HepG2 (cell line): Measurements from ENCODE around the gene SLC4A7. TPM values are rescaled to one million over a fixed set of nuclear protein-coding genes. Genes with fewer than 3 reads are reported as not detected.

Experiments
- ATAC-seq: fragments of 200-7000 bp; cut with Tn5 transposase; 3 replicates; pipeline ENCODE4 v1.9.1; 2020; ENCODE audit warnings: mild to moderate bottlenecking, moderate library complexity
- BruUV-seq: library from RNA; stranded (reverse); fragments of 400-500 nt; replicated peaks from 2 replicates; lab custom pipeline; 2021; lab: Mats Ljungman, UMichigan
- CTCF ChIA-PET: fragments of 300-600 bp; formaldehyde crosslinking; extraction: SDS; loops from one replicate; lab custom pipeline; 2021; ENCODE audit warnings: low total read pairs, inconsistent platforms, low intra/inter-chr PET ratio; lab: Yijun Ruan, JAX
- POLR2A ChIA-PET: fragments of 350-600 bp; sonication (Branson Sonifier 250); formaldehyde crosslinking; loops from one replicate; lab custom pipeline; 2020; ENCODE audit warnings: antibody characterized with exemption, inconsistent platforms; lab: Yijun Ruan, JAX
- DNase-seq: peaks from one replicate; pipeline ENCODE4 v3.0.0-alpha.2; 2015; ENCODE audit warnings: low spot score
- FAIRE-seq: peaks from 3 replicates; lab custom pipeline; 2011; peaks lifted over from hg19 to GRCh38; lab: Jason Lieb, UNC
- H2AFZ ChIP-seq: one replicate; pipeline ENCODE4 v1.6.1; 2011; ENCODE audit warnings: low read length, inconsistent platforms
- H3K27ac ChIP-seq: fragments of 300-600 bp; 3 replicates; pipeline ENCODE4 v1.8.0; 2011; ENCODE audit warnings: mixed run types, mild to moderate bottlenecking, mixed read lengths, low read length, inconsistent platforms; ENCODE audit not compliant: insufficient read depth; ENCODE audit errors: extremely low read length
- H3K27me3 ChIP-seq, 2 experiments: fragments of 200-600 bp in 1 of 2; 2 replicates in 1 of 2; 3 replicates in 1 of 2; pipeline versions ENCODE4 v1.6.0 to v1.8.0; 2011; ENCODE audit warnings: low read length in 2 of 2, mild to moderate bottlenecking in 2 of 2, moderate library complexity in 2 of 2, inconsistent platforms in 1 of 2; ENCODE audit not compliant: insufficient read depth in 2 of 2, control insufficient read depth in 1 of 2
- H3K36me3 ChIP-seq, 2 experiments: fragments of 200-600 bp in 1 of 2; replicated peaks in 1 of 2; 2 replicates in 1 of 2; 3 replicates in 1 of 2; pipeline versions ENCODE4 v1.5.1 to v1.8.0; 2011; ENCODE audit warnings: low read length in 2 of 2, inconsistent platforms in 1 of 2; ENCODE audit not compliant: insufficient read depth in 2 of 2, control insufficient read depth in 1 of 2
- H3K4me1 ChIP-seq: 2 replicates; pipeline ENCODE4 v1.5.1; 2012; ENCODE audit warnings: low read length, inconsistent platforms; ENCODE audit not compliant: insufficient read depth
- H3K4me2 ChIP-seq: 2 replicates; pipeline ENCODE4 v1.6.0; 2011; ENCODE audit warnings: low read depth, low read length, inconsistent platforms
- H3K4me3 ChIP-seq, 3 experiments: fragments of 200-600 bp in 1 of 3; sonication (generic), shearing (Covaris generic) in 1 of 3; replicated peaks in 1 of 3; 2 replicates each; pipeline ENCODE4 v1.5.1; 2011 to 2016; ENCODE audit warnings: low read length in 3 of 3, inconsistent platforms in 2 of 3, low read depth in 2 of 3, mild to moderate bottlenecking in 2 of 3, control low read depth in 1 of 3, mixed read lengths in 1 of 3; ENCODE audit not compliant: insufficient read depth in 1 of 3
- H3K79me2 ChIP-seq: one replicate; pipeline ENCODE4 v1.6.1; 2011; ENCODE audit warnings: low read length, inconsistent platforms; ENCODE audit not compliant: insufficient read depth
- H3K9ac ChIP-seq: 2 replicates; pipeline ENCODE4 v1.6.0; 2011; ENCODE audit warnings: mild to moderate bottlenecking, low read depth, low read length, inconsistent platforms; ENCODE audit not compliant: insufficient read depth
- H3K9me3 ChIP-seq: 2 replicates; pipeline ENCODE4 v1.5.1; 2012; ENCODE audit warnings: mild to moderate bottlenecking, low read length
- H4K20me1 ChIP-seq: 2 replicates; pipeline ENCODE4 v1.6.0; 2011; ENCODE audit warnings: inconsistent platforms, mild to moderate bottlenecking, low read length, moderate library complexity; ENCODE audit not compliant: insufficient read depth
- FOXO1 ChIP-seq: sonication (generic); formaldehyde crosslinking; IDR thresholded peaks from 2 replicates; pipeline ENCODE4 v1.4.0; 2020; ENCODE audit warnings: missing genetic modification reagents
- KAT7 ChIP-seq: IDR thresholded peaks from 2 replicates; pipeline ENCODE4 v1.6.1; 2018; ENCODE audit warnings: borderline replicate concordance, missing compliant biosample characterization
- KLF12 ChIP-seq: sonication (generic); formaldehyde crosslinking; IDR thresholded peaks from 2 replicates; pipeline ENCODE4 v1.4.0; 2020; ENCODE audit warnings: missing genetic modification reagents, borderline replicate concordance
- MAFK ChIP-seq, 2 experiments: IDR thresholded peaks in 1 of 2; conservative IDR thresholded peaks in 1 of 2; 2 replicates each; pipeline ENCODE4 v1.6.1; 2011; ENCODE audit warnings: improper control_type of control experiment in 2 of 2, low read length in 2 of 2
- NFKB2 ChIP-seq: sonication (generic); formaldehyde crosslinking; IDR thresholded peaks from 2 replicates; pipeline ENCODE4 v1.4.0; 2020; ENCODE audit warnings: missing genetic modification reagents, borderline replicate concordance
- PAX8 ChIP-seq: sonication (generic); formaldehyde crosslinking; IDR thresholded peaks from 2 replicates; pipeline ENCODE4 v1.8.0; 2022; ENCODE audit warnings: mild to moderate bottlenecking, missing genetic modification reagents, borderline replicate concordance
- PRMT3 ChIP-seq: sonication (generic); formaldehyde crosslinking; IDR thresholded peaks from 2 replicates; pipeline ENCODE4 v1.8.1; 2022; ENCODE audit warnings: low read depth, mild to moderate bottlenecking, moderate library complexity, missing genetic modification reagents, borderline replicate concordance
- ZC3H13 ChIP-seq: sonication (generic); formaldehyde crosslinking; IDR thresholded peaks from 2 replicates; pipeline ENCODE4 v1.8.1; 2023; ENCODE audit warnings: mild to moderate bottlenecking, missing genetic modification reagents, moderate library complexity
- ZNF256 ChIP-seq: sonication (generic); formaldehyde crosslinking; conservative IDR thresholded peaks from 2 replicates; pipeline ENCODE4 v1.4.0; 2020; ENCODE audit warnings: missing genetic modification reagents
- ZNF530 ChIP-seq: sonication (generic); formaldehyde crosslinking; IDR thresholded peaks from 2 replicates; pipeline ENCODE4 v1.5.0; 2020; ENCODE audit warnings: low read depth, mild to moderate bottlenecking, missing genetic modification reagents
- ZNF567 ChIP-seq: sonication (generic); formaldehyde crosslinking; IDR thresholded peaks from 2 replicates; pipeline ENCODE4 v1.8.1; 2023; ENCODE audit warnings: mild to moderate bottlenecking, missing genetic modification reagents, borderline replicate concordance
- ZNF644 ChIP-seq: IDR thresholded peaks from 2 replicates; pipeline ENCODE4 v1.6.1; 2016; ENCODE audit warnings: low read depth
- ZNF7 ChIP-seq: IDR thresholded peaks from 2 replicates; pipeline ENCODE4 v1.6.1; 2016; ENCODE audit warnings: missing biosample characterization, missing genetic modification reagents
- ZNF761 ChIP-seq: sonication (generic); formaldehyde crosslinking; conservative IDR thresholded peaks from 2 replicates; pipeline ENCODE4 v1.4.0; 2020; ENCODE audit warnings: mild to moderate bottlenecking, missing genetic modification reagents
- ZSCAN25 ChIP-seq: sonication (generic); formaldehyde crosslinking; IDR thresholded peaks from 2 replicates; pipeline ENCODE4 v1.8.0; 2022; ENCODE audit warnings: mild to moderate bottlenecking, missing genetic modification reagents
- WGBS: methylation state at CpG from one replicate; pipeline ENCODE4 v1.1.6; 2017; ENCODE audit warnings: low lambda C conversion rate; 5-methylcytosine and 5-hydroxymethylcytosine counted together
- in situ Hi-C: cut with HindIII; loops from 2 replicates; pipeline ENCODE4 v1.10.0; 2017; ENCODE audit warnings: low pct_unique_long_range_greater_than_20kb; ENCODE audit not compliant: extremely low pct_ligation_motif_present
- intact Hi-C: fragments of 100-400 bp; cut with micrococcal nuclease; formaldehyde crosslinking; loops from one replicate; pipeline ENCODE4 v1.10.0; 2022; ENCODE audit not compliant: unreplicated experiment
- polyA plus RNA-seq, 8 experiments: library from polyadenylated mRNA; depleted of rRNA in 3 of 8; stranded (reverse) in 7 of 8; unstranded in 1 of 8; fragments of >200 nt; fragmentation: Illumina TruSeq in 4 of 8; extraction: Trizol in 4 of 8; gene quantifications; 2 replicates each; pipeline versions ENCODE4 v1.2.1 to v1.2.3, GENCODE V29; 2011 to 2016; ENCODE audit warnings: low read depth in 4 of 8, missing spikeins in 1 of 8, mixed read lengths in 1 of 8; ENCODE audit not compliant: insufficient read depth in 1 of 8
- total RNA-seq, 5 experiments: library from RNA; depleted of rRNA; stranded (reverse); fragments of >200 nt; fragmentation: Illumina TruSeq; extraction: Trizol; gene quantifications; 2 replicates each; pipeline ENCODE4 v1.2.3, GENCODE V29; 2016; ENCODE audit warnings: low read depth in 1 of 5

SLC4A7 gene
- total and polyA plus RNA-seq, 2 of the 13 experiments (the other 11 are each of a cell fraction or from before 2014, with no cell fraction given), result 16.4 to 43.8 TPM

- intact Hi-C loops, result no loop called here
- Histone ChIP-seq H3K27me3 (no peaks in the 10 kb centered on the region; a peak in 1 of 5 replicates), H2AFZ (peak overlapping the region; percentile 94), H3K79me2 (no peaks in the 10 kb centered on the region), H3K27ac (no peak overlapping the region), H3K4me3 (no peak overlapping the region), H3K36me3 (no peaks in the 10 kb centered on the region), H4K20me1 (no peaks in the 10 kb centered on the region), H3K9me3 (no peaks in the 10 kb centered on the region), H3K9ac (no peak overlapping the region), H3K4me1 (peaks cover 27% of the 10 kb centered on the region), H3K4me2 (peak overlapping the region; percentile 58)
- FAIRE-seq (no peak), ATAC-seq (0 out of 3 replicates have a peak, but pooled peaks have one; percentile 32), DNase-seq (no peak)
- POLR2A ChIA-PET, result no interaction called here
- CTCF ChIA-PET, result no interaction called here
- in situ Hi-C loops, result no loop called here
- WGBS, result 2% methylated on average over 5 of the region's 5 CpGs
- BruUV-seq, result no TSS peak
- TF ChIP-seq MAFK (conservative IDR thresholded peaks at IDR 0.05 in 1 of 2, IDR thresholded peaks at IDR 0.05 in 1 of 2; ENCODE audit: low read length in 2 of 2), result peak in 1 of 2 experiments; percentile 27; a peak in 1 of 4 replicates
- TF ChIP-seq ZNF761 (CRISPR knock-in tag), result peak; percentile 94; the same call in 1 of the 2 replicates
- TF ChIP-seq ZNF567, result no peak
- TF ChIP-seq ZNF530 (CRISPR knock-in tag), result no peak
Measured at GRCh38 chr3:27511724-27512422, 27.7 kb upstream of the SLC4A7 start.

DNA sequence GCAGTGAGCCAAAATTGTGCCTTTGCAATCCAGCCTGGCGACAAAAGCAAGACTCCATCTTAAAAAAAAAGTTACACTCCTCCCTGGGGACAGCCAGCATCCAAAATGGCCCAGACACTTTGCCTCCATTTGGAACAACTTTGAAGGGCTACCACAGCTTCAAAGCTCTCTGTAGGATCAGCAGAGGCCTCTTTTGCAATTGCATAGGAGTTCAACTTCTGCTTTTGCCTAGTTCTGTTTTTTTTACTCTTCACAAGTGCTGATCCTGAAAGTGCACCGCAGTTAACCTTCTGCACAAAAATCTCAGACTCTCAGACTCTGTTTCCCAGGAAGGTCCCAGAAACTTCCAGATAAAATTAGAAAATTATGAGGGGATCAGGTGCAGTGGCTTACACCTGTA lies 25.2 kb upstream of the SLC4A7 start:
- Histone ChIP-seq H3K79me2 (no peaks in the 10 kb centered on the region), H3K9me3 (no peaks in the 10 kb centered on the region), H2AFZ (no peak overlapping the region), H4K20me1 (no peaks in the 10 kb centered on the region), H3K9ac (no peak overlapping the region), H3K4me3 (no peak overlapping the region), H3K27ac (no peak overlapping the region), H3K27me3 (no peaks in the 10 kb centered on the region; a peak in 1 of 5 replicates), H3K36me3 (no peaks in the 10 kb centered on the region), H3K4me1 (peaks cover 33% of the 10 kb centered on the region), H3K4me2 (no peak overlapping the region)
- WGBS, result 97% methylated on average over 2 of the region's 2 CpGs
- ATAC-seq (no peak), FAIRE-seq (no peak), DNase-seq (no peak)
- ChIA-PET POLR2A (no interaction called here), CTCF (no interaction called here)
- BruUV-seq, result no TSS peak
- in situ Hi-C loops, result no loop called here
- intact Hi-C loops, result no loop called here
- TF ChIP-seq PRMT3 (CRISPR knock-in tag) (no peak), ZNF256 (CRISPR knock-in tag) (no peak), FOXO1 (CRISPR knock-in tag) (no peak), ZNF644 (CRISPR knock-in tag) (no peak), KLF12 (CRISPR knock-in tag) (no peak), ZNF7 (CRISPR knock-in tag) (no peak), NFKB2 (no peak), ZC3H13 (CRISPR knock-in tag) (no peak), PAX8 (no peak), ZSCAN25 (CRISPR knock-in tag) (no peak), KAT7 (CRISPR knock-in tag) (no peak)
